Measurements from ENCODE around the gene MYO1E. TPM values are rescaled to one million over a fixed set of nuclear protein-coding genes. Genes with fewer than 3 reads are reported as not detected.
"Not testable (repeated sequence)": the region's sequence is repeated elsewhere in the genome, so short reads cannot be mapped to it uniquely, and the experiment has no call there.

Gene MYO1E
- total RNA-seq, 1 experiment from 2014 or later: 122 TPM

GRCh38 chr15:59173194-59173593, 199.5 kb downstream of the MYO1E start:
- H3K36me3 ChIP-seq: peaks cover 57% of the 10 kb centered on the region
- no peak for DNase-seq (ENCODE audit: low read depth in 1 of 2, low spot score in 2 of 2)
- H3K27me3 ChIP-seq (replicated peaks): no peaks in the 10 kb centered on the region
- H3K4me1 ChIP-seq (replicated peaks): peaks cover 64% of the 10 kb centered on the region
- H3K4me3 ChIP-seq: no peak overlapping the region
- no peaks in the 10 kb centered on the region for H3K9me3 ChIP-seq (replicated peaks)
- H3K27ac ChIP-seq: no peak overlapping the region

DNA sequence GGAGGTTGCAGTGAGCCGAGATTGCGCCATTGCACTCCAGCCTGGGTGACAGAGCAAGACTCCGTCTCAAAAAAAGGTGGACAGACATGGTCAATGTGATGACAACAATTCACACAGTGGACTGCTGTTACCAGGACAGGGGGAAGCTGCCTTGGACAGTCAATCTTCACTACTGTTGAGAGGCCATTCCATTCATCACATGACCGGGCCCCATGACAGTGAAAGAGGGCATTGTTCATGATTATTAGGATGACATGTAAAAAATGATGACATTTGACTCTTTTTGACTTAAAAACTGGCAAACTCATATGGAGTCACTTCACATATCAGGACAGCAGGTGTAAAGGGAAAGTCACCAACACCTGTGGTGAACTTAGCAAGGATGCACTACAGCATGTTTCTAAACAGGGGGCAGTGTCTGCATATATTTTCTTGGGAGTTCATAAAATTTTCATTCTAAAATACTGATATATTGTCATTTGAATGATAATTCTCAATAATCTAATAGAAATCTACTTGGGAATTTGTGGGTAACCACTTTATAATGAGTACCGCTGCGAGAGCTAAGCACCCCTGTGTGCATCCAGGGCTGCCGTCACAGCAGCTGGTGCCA, 200.3 kb downstream of the MYO1E start:
- H3K9me3 ChIP-seq (replicated peaks): no peaks in the 10 kb centered on the region
- no peak overlapping the region for H3K27ac ChIP-seq
- DNase-seq (ENCODE audit: low read depth in 1 of 2, low spot score in 2 of 2): no peak
- peaks cover 64% of the 10 kb centered on the region for H3K4me1 ChIP-seq (replicated peaks)
- peaks cover 57% of the 10 kb centered on the region for H3K36me3 ChIP-seq
- no peaks in the 10 kb centered on the region for H3K27me3 ChIP-seq (replicated peaks)
- no peak overlapping the region for H3K4me3 ChIP-seq

DNA sequence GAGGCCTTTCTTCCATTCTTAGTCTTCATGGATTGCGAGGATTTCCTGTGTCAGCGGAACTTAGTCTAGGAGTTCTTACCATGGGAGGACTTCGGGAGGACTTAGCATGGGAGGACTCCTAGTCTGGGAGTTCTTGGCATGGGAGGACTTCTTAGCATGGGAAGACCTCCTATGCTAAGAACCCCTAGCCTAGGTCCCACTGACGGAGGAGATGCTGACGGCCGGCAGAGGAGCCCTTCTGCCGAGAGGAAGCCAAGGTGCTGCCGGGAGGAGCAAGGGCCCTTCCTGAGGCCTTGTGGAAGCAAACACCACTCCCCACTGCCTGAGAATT, 201.6 kb downstream of the MYO1E start:
- Histone ChIP-seq H3K4me1 (replicated peaks) (peaks cover 53% of the 10 kb centered on the region), H3K27ac (no peak overlapping the region), H3K4me3 (no peak overlapping the region), H3K27me3 (replicated peaks) (no peaks in the 10 kb centered on the region), H3K9me3 (replicated peaks) (no peaks in the 10 kb centered on the region), H3K36me3 (peaks cover 55% of the 10 kb centered on the region)
- no peak for DNase-seq (ENCODE audit: low read depth in 1 of 2, low spot score in 2 of 2)

DNA sequence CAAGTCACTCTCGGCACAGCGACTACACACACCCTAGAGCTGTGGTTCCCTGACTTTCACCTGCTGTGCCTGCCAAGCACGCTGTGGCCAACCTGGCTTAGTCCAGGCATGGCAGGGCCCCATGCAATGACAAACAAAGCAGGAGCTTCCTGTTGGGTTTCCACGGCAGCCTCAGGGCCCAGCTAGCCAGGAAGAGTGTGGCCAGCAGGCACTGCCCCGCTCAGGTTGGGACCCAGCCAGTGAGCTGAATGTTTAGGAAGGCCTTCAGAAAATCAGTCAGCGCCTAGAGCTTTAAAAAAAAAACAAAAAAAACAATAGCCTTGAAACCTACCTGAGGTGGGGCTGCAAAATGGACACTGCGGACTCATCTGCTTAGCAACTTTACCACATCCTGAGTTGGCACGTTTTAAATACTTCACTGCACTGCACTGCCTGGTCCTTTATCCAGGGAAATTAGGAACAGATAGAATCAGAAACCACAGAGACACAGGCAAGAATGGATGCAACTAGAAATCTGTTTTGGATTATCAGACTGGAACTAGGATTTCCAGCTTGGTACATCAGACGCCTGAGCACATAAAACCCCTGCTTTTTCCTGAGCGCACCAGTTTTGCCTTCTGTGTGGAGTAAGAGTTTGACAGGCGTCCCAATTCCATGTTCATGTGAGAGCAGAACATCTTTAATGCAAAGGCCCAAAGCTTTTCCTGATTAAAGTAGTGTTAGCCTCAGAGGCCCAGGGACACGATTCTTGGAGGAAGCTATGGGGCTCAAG, 202.2 kb downstream of the MYO1E start:
- peak in 1 of 2 experiments; percentile 21 for DNase-seq (ENCODE audit: low read depth in 1 of 2, low spot score in 2 of 2)
- no peak overlapping the region for H3K4me3 ChIP-seq
- peaks cover 56% of the 10 kb centered on the region for H3K36me3 ChIP-seq
- no peaks in the 10 kb centered on the region for H3K27me3 ChIP-seq (replicated peaks)
- H3K4me1 ChIP-seq (replicated peaks): peaks cover 47% of the 10 kb centered on the region
- no peaks in the 10 kb centered on the region for H3K9me3 ChIP-seq (replicated peaks)
- H3K27ac ChIP-seq: peak overlapping the region; percentile 76

DNA sequence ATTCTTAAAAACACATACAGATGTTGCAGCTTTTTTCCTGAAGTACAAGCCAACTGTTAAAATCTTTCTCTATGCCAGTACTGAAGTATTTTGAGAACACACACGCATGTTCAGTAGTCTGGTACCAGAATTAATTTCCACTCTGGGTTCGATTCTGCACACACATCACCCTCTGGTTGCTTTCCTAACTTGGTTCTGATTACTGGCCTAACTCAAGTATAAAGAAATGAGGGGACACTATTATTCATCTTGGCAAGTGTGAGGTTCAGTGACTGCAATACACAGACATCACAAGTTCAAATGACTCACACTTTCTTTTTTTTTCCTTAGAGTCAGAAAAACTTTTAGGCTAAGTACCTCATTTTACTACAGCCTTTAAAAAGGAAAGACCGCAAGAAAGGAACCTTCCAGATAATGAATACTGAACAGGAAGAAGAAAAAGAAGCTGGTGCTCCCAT, 203.4 kb downstream of the MYO1E start:
- peak overlapping the region; percentile 76 for H3K27ac ChIP-seq
- H3K9me3 ChIP-seq (replicated peaks): no peaks in the 10 kb centered on the region
- peaks cover 61% of the 10 kb centered on the region for H3K36me3 ChIP-seq
- peaks cover 35% of the 10 kb centered on the region for H3K4me1 ChIP-seq (replicated peaks)
- H3K27me3 ChIP-seq (replicated peaks): no peaks in the 10 kb centered on the region
- H3K4me3 ChIP-seq: no peak overlapping the region
- DNase-seq (ENCODE audit: low read depth in 1 of 2, low spot score in 2 of 2): peak in 1 of 2 experiments; percentile 46

- Histone ChIP-seq H3K27ac (peak overlapping the region; percentile 76), H3K4me1 (replicated peaks) (peaks cover 29% of the 10 kb centered on the region), H3K27me3 (replicated peaks) (no peaks in the 10 kb centered on the region), H3K4me3 (no peak overlapping the region), H3K36me3 (peaks cover 63% of the 10 kb centered on the region), H3K9me3 (replicated peaks) (no peaks in the 10 kb centered on the region)
- no peak for DNase-seq (ENCODE audit: low read depth in 1 of 2, low spot score in 2 of 2)
These were observed 204.1 kb downstream of the MYO1E start for GRCh38 chr15:59168536-59168935.

- no peak for DNase-seq (ENCODE audit: low read depth in 1 of 2, low spot score in 2 of 2)
- Histone ChIP-seq H3K9me3 (replicated peaks) (no peaks in the 10 kb centered on the region), H3K4me1 (replicated peaks) (peaks cover 29% of the 10 kb centered on the region), H3K27me3 (replicated peaks) (no peaks in the 10 kb centered on the region), H3K36me3 (peaks cover 56% of the 10 kb centered on the region), H3K27ac (no peak overlapping the region), H3K4me3 (no peak overlapping the region)
These were observed 205.9 kb downstream of the MYO1E start for GRCh38 chr15:59166601-59167265.

DNA sequence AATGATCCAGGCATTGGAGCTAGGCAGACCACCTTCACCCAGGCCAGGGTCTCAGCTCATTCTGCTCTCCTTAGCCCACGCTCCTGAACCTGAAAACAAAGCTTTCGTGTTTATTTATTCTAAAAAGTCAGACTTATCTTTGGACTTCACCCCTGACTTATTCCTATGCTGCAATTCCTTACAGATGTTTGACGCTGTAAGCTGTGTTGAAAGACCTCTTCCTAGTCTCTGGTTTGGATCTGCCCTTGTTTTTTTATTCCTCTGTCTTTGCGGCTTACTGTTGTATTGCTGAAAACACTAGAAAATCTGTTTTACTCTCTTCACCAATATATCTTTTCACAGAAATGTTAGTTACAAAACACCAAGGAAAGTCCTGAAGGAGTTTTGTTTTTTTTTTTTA, 206.5 kb downstream of the MYO1E start:
- H3K4me3 ChIP-seq: no peak overlapping the region
- no peak for DNase-seq (ENCODE audit: low read depth in 1 of 2, low spot score in 2 of 2)
- H3K27me3 ChIP-seq (replicated peaks): no peaks in the 10 kb centered on the region
- no peak overlapping the region for H3K27ac ChIP-seq
- peaks cover 56% of the 10 kb centered on the region for H3K36me3 ChIP-seq
- H3K9me3 ChIP-seq (replicated peaks): no peaks in the 10 kb centered on the region
- peaks cover 29% of the 10 kb centered on the region for H3K4me1 ChIP-seq (replicated peaks)

DNA sequence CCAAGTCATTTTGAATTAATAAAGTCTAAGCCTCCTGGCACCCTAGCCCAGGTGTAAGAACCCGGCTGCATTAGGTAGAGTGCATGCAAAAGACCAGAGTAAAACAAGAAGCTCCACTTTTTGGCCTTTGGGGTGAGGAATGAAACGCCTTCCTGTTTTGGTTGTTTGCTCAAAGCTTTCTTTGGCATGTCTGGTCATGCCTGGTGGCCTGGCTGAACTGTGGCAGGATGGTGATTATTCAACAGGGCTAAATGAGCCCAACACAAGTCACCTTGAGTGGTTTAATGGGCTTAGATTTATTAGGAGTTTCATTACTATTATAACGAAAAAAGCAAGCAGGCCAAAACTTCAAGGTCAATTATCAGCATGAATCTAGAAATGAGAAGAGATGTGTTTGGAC, 206.9 kb downstream of the MYO1E start:
- Histone ChIP-seq H3K9me3 (replicated peaks) (no peaks in the 10 kb centered on the region), H3K27me3 (replicated peaks) (no peaks in the 10 kb centered on the region), H3K27ac (no peak overlapping the region), H3K4me1 (replicated peaks) (peaks cover 25% of the 10 kb centered on the region), H3K36me3 (peaks cover 56% of the 10 kb centered on the region), H3K4me3 (no peak overlapping the region)
- DNase-seq (ENCODE audit: low read depth in 1 of 2, low spot score in 2 of 2): no peak

- not testable (repeated sequence) for H3K9me3 ChIP-seq (replicated peaks); H3K27me3 ChIP-seq (replicated peaks); H3K4me3 ChIP-seq; DNase-seq (ENCODE audit: low read depth in 1 of 2, low spot score in 2 of 2); H3K27ac ChIP-seq; H3K4me1 ChIP-seq (replicated peaks)
- peaks cover 64% of the 10 kb centered on the region for H3K36me3 ChIP-seq
These were observed 210.6 kb downstream of the MYO1E start for GRCh38 chr15:59162080-59162479.

GRCh38 chr15:59160880-59161593, 211.6 kb downstream of the MYO1E start:
- H3K27me3 ChIP-seq (replicated peaks): no peaks in the 10 kb centered on the region

GRCh38 chr15:59159210-59159609, 213.5 kb downstream of the MYO1E start:
- Histone ChIP-seq H3K4me1 (replicated peaks) (no peaks in the 10 kb centered on the region), H3K4me3 (no peak overlapping the region), H3K27me3 (replicated peaks) (no peaks in the 10 kb centered on the region), H3K27ac (no peak overlapping the region), H3K9me3 (replicated peaks) (no peaks in the 10 kb centered on the region), H3K36me3 (peaks cover 74% of the 10 kb centered on the region)
- no peak for DNase-seq (ENCODE audit: low read depth in 1 of 2, low spot score in 2 of 2)

More at GRCh38 chr15:59160880-59161593, 211.6 kb downstream of the MYO1E start:
- Histone ChIP-seq H3K4me1 (replicated peaks) (no peaks in the 10 kb centered on the region), H3K4me3 (no peak overlapping the region), H3K27ac (no peak overlapping the region), H3K9me3 (replicated peaks) (no peaks in the 10 kb centered on the region), H3K36me3 (peaks cover 68% of the 10 kb centered on the region)
- no peak for DNase-seq (ENCODE audit: low read depth in 1 of 2, low spot score in 2 of 2)

- H3K9me3 ChIP-seq (replicated peaks): no peaks in the 10 kb centered on the region
- no peak overlapping the region for H3K27ac ChIP-seq
- H3K4me3 ChIP-seq: no peak overlapping the region
- no peaks in the 10 kb centered on the region for H3K27me3 ChIP-seq (replicated peaks)
- DNase-seq (ENCODE audit: low read depth in 1 of 2, low spot score in 2 of 2): no peak
- no peaks in the 10 kb centered on the region for H3K4me1 ChIP-seq (replicated peaks)
- H3K36me3 ChIP-seq: peaks cover 78% of the 10 kb centered on the region
These were observed 214.0 kb downstream of the MYO1E start for GRCh38 chr15:59158701-59159034.
